Right cardiac atrium (tissue), 5 donors: Measurements from ENCODE around the gene TRPM8. TPM values are rescaled to one million over a fixed set of nuclear protein-coding genes. Genes with fewer than 3 reads are reported as not detected.

Experiments used
- ATAC-seq, 2 donors: fragments of 200-7000 bp; cut with Tn5 transposase; one replicate each; pipeline versions ENCODE4 v1.8.0 to v1.9.1; 2020; ENCODE audit warnings: moderate library complexity in 2 of 2, mild to moderate bottlenecking in 1 of 2
- DNase-seq, 3 donors: peaks; one replicate each; pipeline ENCODE4 v3.0.0-alpha.2; 2020
- H3K27ac ChIP-seq: one replicate; pipeline ENCODE4 v1.5.1; 2013; ENCODE audit warnings: mild to moderate bottlenecking, low read length, control low read depth, moderate library complexity
- H3K27me3 ChIP-seq: one replicate; pipeline ENCODE4 v1.6.1; 2013; ENCODE audit not compliant: control insufficient read depth, insufficient read depth
- H3K4me1 ChIP-seq: one replicate; pipeline ENCODE4 v1.6.1; 2013; ENCODE audit warnings: low read length; ENCODE audit not compliant: control insufficient read depth, insufficient read depth
- H3K4me3 ChIP-seq: one replicate; pipeline ENCODE4 v1.5.1; 2013; ENCODE audit warnings: low read length, control low read depth
- H3K9me3 ChIP-seq: one replicate; pipeline ENCODE4 v1.6.1; 2013; ENCODE audit warnings: low read length; ENCODE audit not compliant: control insufficient read depth
- whole genome bisulfite sequencing: extraction: QIAGEN DNeasy Blood & Tissue Kit; methylation state at CpG from one replicate; pipeline ENCODE4 v1.1.7; 2013; 5-methylcytosine and 5-hydroxymethylcytosine counted together
- intact Hi-C, 4 donors: fragments of 100-400 bp; cut with DNase I; formaldehyde crosslinking; loops; one replicate each; pipeline versions ENCODE4 v1.11.0 to v1.14.0; 2022 to 2023
- polyA plus RNA-seq: library from polyadenylated mRNA; stranded (reverse); fragments of 200-250 nt; gene quantifications from one replicate; pipeline ENCODE4 v1.2.3, GENCODE V29; 2013
- total RNA-seq, 4 donors: library from RNA; stranded (reverse); fragmentation: NEBNext Ultra II Directional; extraction: Animal tissue kit (Norgen Biotek cat#: 25700); gene quantifications; one replicate each; pipeline ENCODE4 v1.2.1, GENCODE V29; 2021
- donor health status: healthy with polysubstance abuse.
- donor health status: DM: no; HTN: yes; CAD: no.
- donor health status: DM: no; HTN: no; CAD: no.
- donor health status: DM: no; HTN: yes; CAD: no; lungs with severe emphysema.
- donor health status: DM: yes; HTN: yes; CAD: no.

The TRPM8 gene
- total and polyA plus RNA-seq, 5 donors: not detected

DNA sequence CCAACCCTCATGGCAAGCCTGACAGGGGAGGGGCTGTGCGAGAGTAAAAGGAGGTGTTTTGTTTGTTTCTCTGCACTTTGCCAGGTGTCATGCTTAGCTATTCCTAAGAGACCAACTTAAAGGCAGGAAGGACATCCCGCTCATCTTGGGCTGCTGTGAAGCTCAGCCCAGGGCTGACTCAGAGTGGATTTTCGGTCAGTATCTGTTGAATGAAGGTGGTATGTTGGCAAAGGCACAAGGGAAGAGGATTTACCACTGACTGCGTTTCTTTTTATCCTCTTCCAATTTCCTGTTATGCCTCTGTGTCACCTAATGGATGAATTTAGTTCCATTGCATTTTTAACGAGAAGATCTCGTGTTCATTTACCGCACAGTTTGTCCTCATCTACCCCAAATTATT is 18.9 kb downstream of the TRPM8 start:
- H3K4me3 ChIP-seq: no peak overlapping the region
- DNase-seq (no peak), ATAC-seq (no peak)
- WGBS: 77% methylated on average over 7 of the region's 7 CpGs
- no peak overlapping the region for H3K27ac ChIP-seq
- H3K27me3 ChIP-seq: peaks cover 3% of the 10 kb centered on the region
- no peaks in the 10 kb centered on the region for H3K4me1 ChIP-seq
- intact Hi-C loops: no loop called here
- H3K9me3 ChIP-seq: no peaks in the 10 kb centered on the region

DNA sequence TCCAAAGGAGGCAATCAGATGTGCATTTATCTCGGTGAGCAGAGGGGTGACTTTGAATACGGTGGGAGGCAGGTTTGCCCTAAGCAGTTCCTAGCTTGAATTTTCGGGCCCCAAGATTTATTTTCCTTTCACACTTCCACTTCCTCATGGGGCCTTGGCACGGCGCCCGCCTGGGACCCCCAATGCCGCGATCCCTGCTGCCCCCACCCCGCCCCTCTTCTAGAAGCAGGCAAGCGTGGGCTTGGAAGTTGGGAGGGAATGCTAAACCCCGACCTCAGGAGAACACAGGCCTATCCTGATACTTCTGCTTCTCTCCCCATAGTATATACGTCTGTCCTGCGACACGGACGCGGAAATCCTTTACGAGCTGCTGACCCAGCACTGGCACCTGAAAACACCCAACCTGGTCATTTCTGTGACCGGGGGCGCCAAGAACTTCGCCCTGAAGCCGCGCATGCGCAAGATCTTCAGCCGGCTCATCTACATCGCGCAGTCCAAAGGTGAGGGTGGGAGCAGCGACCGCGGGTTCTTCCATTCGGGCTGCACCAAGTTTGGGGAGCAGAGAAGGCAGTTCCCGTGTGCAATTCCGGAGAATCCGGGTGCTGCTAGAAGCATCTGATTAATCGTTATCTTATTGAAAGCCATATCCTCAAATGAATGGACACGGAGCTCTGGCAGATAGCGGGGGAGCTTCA is 21.6 kb downstream of the TRPM8 start:
- ATAC-seq (no peak), DNase-seq (no peak)
- Histone ChIP-seq H3K4me3 (peak overlapping the region; percentile 34), H3K4me1 (no peaks in the 10 kb centered on the region), H3K27ac (no peak overlapping the region), H3K9me3 (no peaks in the 10 kb centered on the region), H3K27me3 (peaks cover 3% of the 10 kb centered on the region)
- WGBS: 15% methylated on average over 36 of the region's 36 CpGs
- intact Hi-C loops: no loop called here

DNA sequence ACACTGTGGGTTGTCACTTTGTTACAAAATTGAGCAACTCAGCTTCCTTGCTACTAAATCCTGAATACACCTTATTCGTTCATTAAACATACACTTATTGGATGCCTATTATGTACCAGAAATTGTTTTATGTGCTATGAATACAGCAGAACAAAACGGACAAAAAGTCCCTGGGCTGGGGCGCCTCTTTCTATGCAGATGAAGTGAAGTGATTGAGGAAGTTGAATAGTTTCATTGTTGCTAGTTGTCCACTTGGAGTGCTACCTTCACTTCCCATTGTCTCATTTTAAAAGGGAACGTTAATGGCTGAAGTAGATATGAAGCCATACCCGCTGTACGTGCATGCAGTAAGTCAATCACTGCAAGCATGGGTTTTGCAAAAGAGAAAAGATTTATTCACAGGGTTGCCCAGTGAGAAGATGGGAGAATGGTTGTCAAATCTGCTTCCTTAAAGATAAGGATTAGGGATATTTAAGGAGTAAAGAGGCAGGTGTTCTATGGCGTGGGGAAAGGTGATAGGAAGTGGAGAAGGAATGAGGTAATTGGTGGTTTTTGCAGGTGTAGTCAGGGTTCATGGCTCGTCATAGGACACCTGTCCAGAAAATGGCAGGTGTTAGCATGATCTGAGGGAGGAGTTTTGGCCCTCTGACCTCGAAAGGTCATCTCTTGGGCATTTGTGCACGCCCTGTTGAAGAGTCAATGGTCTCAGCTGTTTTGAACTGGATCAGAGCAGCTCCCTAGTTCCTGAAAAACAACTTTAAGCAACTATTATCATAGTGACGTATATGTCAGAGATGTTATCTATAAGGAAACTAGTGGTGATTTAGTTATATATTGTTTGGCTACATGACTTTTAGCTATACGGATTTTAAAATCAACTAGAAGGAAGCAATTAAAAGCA is 23.5 kb downstream of the TRPM8 start:
- Histone ChIP-seq H3K27ac (no peak overlapping the region), H3K9me3 (no peaks in the 10 kb centered on the region), H3K27me3 (peaks cover 3% of the 10 kb centered on the region), H3K4me1 (no peaks in the 10 kb centered on the region), H3K4me3 (no peak overlapping the region)
- DNase-seq (no peak), ATAC-seq (no peak)
- intact Hi-C loops: no loop called here
- 75% methylated on average over 12 of the region's 12 CpGs for WGBS

DNA sequence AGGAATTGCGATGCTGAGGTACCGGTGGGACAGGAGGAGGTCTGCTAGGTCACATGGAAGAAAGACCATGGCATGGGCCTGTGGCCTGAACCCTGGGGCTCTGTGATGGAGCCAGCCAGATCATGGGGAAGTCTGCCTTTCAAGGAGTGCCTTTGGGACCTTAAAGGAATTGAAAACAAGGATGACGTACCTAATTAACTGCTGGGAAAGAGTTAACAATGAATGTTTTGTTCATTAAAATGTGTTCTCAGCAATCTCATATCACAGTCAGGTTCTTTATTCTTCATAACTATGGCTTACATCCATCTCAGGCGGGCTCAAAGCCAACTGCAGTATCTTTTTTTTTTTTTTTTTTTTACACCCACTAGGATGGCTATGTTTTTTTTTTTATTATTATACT is 25.6 kb downstream of the TRPM8 start:
- peaks cover 3% of the 10 kb centered on the region for H3K27me3 ChIP-seq
- H3K27ac ChIP-seq: no peak overlapping the region
- 91% methylated on average over 4 of the region's 4 CpGs for WGBS
- DNase-seq (no peak), ATAC-seq (no peak)
- no peaks in the 10 kb centered on the region for H3K9me3 ChIP-seq
- H3K4me3 ChIP-seq: no peak overlapping the region
- no peaks in the 10 kb centered on the region for H3K4me1 ChIP-seq
- intact Hi-C loops: no loop called here

DNA sequence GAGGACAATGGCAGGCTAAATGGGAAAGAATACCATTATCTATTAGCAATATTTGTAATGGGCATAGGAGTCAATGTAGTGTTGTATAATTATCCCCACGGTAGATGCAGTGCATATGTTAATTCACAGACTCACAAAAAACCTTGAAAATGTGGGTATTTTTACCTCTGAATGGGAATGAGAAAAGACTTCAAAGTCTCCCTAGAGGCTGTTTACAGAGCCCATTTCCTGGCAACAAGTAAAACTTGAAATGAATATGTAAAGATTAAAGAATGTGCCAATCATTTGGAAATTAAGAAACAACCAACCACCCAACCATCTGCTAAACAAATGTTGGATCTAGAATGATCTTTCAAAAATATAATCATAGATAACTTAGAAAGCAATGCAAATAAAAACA is 27.1 kb downstream of the TRPM8 start:
- Histone ChIP-seq H3K27me3 (no peaks in the 10 kb centered on the region), H3K4me1 (no peaks in the 10 kb centered on the region), H3K9me3 (no peaks in the 10 kb centered on the region), H3K27ac (no peak overlapping the region), H3K4me3 (no peak overlapping the region)
- ATAC-seq: no peak
- 95% methylated on average over 1 of the region's 1 CpG for WGBS
- intact Hi-C loops: no loop called here
- DNase-seq: no peak

DNA sequence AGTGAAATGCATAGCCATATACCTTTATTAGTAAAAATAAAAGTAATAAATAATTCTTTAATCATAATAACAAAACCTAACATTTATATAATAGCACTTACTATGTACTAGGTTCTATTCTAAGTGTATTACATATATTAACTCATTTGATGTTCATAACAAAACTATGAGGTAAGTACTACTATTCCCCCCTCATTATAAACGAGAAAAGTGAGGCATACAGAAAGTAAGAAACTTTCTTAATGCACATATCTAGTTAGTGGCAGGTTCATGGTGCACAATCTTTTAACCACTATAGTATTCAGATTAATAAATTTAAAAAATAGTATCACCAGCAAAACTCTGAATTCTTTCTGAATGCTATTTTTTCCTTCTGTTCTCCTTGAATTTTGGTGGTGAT is 27.5 kb downstream of the TRPM8 start:
- DNase-seq: no peak
- WGBS: 71% methylated on average over 1 of the region's 1 CpG
- H3K4me3 ChIP-seq: no peak overlapping the region
- no peak for ATAC-seq
- no peak overlapping the region for H3K27ac ChIP-seq
- no peaks in the 10 kb centered on the region for H3K9me3 ChIP-seq
- no peaks in the 10 kb centered on the region for H3K27me3 ChIP-seq
- H3K4me1 ChIP-seq: no peaks in the 10 kb centered on the region
- intact Hi-C loops: no loop called here

DNA sequence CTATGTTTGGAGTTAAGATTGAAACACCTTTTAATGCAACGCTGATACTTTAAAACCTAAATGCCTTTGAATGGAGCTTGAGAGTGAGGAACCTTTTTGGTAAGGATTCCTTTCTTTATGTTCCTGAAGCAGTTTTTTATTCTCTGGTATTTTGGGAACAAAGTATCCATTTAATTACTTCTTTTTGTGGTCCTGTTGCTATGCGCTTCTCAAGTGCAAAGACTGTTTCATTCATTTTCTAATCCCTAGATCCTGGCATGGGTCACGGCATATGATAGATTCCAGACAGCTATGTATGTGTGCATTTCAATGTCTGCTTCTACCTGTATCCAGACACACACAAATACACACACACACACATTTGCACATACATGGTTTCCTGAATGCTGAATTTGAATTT is 28.0 kb downstream of the TRPM8 start:
- WGBS: 92% methylated on average over 3 of the region's 3 CpGs
- ATAC-seq (no peak), DNase-seq (no peak)
- Histone ChIP-seq H3K9me3 (no peaks in the 10 kb centered on the region), H3K4me1 (no peaks in the 10 kb centered on the region), H3K27me3 (no peaks in the 10 kb centered on the region), H3K27ac (no peak overlapping the region), H3K4me3 (no peak overlapping the region)
- intact Hi-C loops: no loop called here

DNA sequence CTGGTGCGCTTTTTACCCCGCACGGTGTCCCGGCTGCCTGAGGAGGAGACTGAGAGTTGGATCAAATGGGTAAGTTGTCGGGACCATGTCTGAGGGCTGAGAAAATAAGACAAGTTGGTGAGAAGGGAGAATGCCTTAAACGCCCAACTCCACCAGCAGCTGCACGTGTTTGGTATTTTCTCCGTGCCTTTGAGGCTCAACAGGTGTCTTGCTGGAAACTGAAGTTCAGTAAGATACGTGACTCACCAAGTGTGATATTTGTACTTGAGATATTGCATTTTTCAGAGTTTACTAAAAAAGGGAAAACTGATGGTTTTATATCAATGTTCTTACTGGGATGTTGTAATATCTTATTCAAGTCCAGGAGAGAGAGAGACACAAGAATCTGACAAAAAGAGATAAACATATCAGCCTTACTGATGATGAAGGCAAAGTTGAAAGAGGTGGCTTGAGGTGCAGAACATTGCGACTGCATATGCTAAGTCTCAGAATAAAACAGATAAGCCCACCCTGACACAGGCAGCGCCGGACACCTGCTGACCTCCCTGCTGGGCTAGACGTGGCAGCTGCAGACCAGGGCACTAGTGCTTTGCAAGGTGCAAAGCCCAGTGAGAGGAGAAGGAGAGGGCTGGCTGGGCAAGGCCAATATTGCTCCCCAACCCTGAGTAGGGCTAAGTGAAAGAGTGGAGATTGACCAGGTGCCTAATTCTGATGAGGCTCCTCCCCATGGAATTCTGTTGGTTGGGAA is 33.1 kb downstream of the TRPM8 start:
- Histone ChIP-seq H3K9me3 (no peaks in the 10 kb centered on the region), H3K27me3 (no peaks in the 10 kb centered on the region), H3K27ac (no peak overlapping the region), H3K4me3 (no peak overlapping the region), H3K4me1 (no peaks in the 10 kb centered on the region)
- DNase-seq (no peak), ATAC-seq (no peak)
- intact Hi-C loops: no loop called here
- WGBS: 76% methylated on average over 13 of the region's 13 CpGs

DNA sequence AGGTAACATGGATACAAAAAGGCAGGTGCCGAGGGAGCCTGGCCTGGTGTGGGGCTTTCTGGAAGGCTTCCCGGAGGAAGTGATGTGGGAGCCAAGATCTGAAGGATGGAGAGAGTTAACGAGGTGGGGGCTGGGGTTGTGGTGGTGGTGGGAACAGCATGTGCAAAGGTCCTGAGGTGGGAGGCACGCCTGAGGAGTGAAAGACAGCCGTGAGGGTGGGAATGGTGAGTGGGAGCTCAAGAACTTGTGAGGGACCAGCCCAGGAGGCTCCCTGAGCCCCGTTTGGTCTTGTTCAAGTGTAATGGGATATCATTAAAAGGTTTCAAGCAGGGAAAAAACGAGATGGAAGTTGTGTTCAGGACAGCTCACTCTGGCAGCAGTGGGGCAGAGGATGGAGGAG is 35.2 kb downstream of the TRPM8 start:
- H3K4me1 ChIP-seq: no peaks in the 10 kb centered on the region
- DNase-seq (no peak), ATAC-seq (no peak)
- H3K27me3 ChIP-seq: no peaks in the 10 kb centered on the region
- no peaks in the 10 kb centered on the region for H3K9me3 ChIP-seq
- intact Hi-C loops: no loop called here
- no peak overlapping the region for H3K4me3 ChIP-seq
- H3K27ac ChIP-seq: no peak overlapping the region
- 67% methylated on average over 7 of the region's 7 CpGs for whole genome bisulfite sequencing

DNA sequence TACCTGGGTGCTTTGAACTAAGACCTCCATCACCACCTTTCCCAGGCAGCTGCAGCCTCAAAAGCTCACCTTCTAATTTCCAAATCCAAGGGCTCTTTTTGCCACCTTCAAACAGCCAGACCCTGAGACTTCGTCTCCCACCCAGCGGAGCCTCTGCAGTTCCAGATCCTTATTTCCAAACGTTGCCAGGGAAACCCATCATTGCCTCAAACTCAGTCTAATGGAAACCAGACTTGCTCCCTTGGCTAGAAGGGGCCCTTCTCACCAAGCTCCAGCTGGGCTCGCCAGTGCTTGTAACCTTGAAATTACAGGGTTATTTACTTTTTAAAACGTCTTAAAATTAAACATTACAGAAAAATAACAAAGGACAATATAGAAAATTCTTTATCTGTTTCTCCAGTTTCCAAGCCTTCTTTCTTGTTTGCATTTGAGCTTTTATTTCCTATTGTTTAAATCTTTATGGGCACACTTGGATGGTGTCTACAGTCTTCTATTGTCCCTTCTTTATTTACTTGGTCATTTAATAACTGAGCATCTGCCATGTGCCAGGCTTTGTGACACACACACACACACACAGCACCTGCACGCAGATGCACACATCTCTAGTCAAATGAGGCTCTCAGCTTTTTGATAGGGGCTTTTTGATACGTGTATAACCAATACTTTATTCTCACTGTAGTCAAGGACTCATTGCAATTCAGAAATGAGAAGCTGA is 36.1 kb downstream of the TRPM8 start:
- no peaks in the 10 kb centered on the region for H3K27me3 ChIP-seq
- DNase-seq: no peak
- no peaks in the 10 kb centered on the region for H3K4me1 ChIP-seq
- intact Hi-C loops: no loop called here
- no peak overlapping the region for H3K4me3 ChIP-seq
- no peak for ATAC-seq
- no peak overlapping the region for H3K27ac ChIP-seq
- no peaks in the 10 kb centered on the region for H3K9me3 ChIP-seq
- 63% methylated on average over 7 of the region's 7 CpGs for WGBS
